ENCODE measurements around the gene LILRB1.
"Not testable (repeated sequence)": the region's sequence is repeated elsewhere in the genome, so short reads cannot be mapped to it uniquely, and the experiment has no call there.

Gene LILRB1

DNA sequence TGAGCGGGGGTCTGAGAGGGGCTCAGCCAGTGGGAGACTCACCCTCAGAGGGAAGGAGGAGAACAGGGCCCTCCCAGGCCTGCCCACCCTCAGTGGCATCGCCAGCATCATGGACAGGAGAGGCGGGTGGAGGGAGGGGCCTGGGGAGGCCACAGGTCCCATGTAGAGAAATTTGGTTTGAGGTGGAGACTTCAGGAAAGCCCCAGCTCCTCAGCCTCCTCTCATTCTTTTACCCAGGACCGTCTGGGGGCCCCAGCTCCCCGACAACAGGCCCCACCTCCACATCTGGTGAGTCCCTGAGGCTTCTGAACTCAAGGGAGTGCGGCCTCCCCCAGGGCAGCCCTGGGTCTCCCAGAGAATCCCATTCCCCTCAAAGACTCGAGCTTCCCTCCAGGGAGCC is 3.1 kb downstream of the LILRB1 start:
- H3K36me3 ChIP-seq (ENCODE audit: control insufficient read depth in 4 of 4, insufficient read depth in 4 of 4, low read length in 3 of 4), result no peaks in the 10 kb centered on the region

GRCh38 chr19:54636081-54636480 is 5.8 kb downstream of the LILRB1 start:
- 31% methylated on average over 8 of the region's 12 CpGs for WGBS (ENCODE audit: insufficient coverage)
- H3K9me3 ChIP-seq (ENCODE audit: control extremely low read depth in 1 of 5, control insufficient read depth in 4 of 5, insufficient read depth in 2 of 5, low read depth in 1 of 5, low read length in 4 of 5); CTCF ChIA-PET; H3K4me3 ChIP-seq (ENCODE audit: control insufficient read depth in 1 of 7, extremely low read depth in 1 of 7, insufficient read depth in 4 of 7, low read depth in 2 of 7, low read length in 6 of 7); H3K4me1 ChIP-seq (ENCODE audit: control extremely low read depth in 1 of 4, control insufficient read depth in 4 of 4, insufficient read depth in 4 of 4, low read length in 3 of 4); H3K27ac ChIP-seq (ENCODE audit: insufficient read depth in 1 of 2, low read depth in 1 of 2, low read length in 2 of 2, poor library complexity in 1 of 2, severe bottlenecking in 2 of 2); H3K36me3 ChIP-seq (ENCODE audit: control insufficient read depth in 4 of 4, insufficient read depth in 4 of 4, low read length in 3 of 4); DNase-seq; POLR2A ChIA-PET; H3K27me3 ChIP-seq (replicated peaks in 2 of 5; ENCODE audit: control insufficient read depth in 4 of 5, insufficient read depth in 5 of 5, low read length in 4 of 5): not testable (repeated sequence)

More for the DNA sequence above, 3.1 kb downstream of the LILRB1 start:
- H3K27ac ChIP-seq (ENCODE audit: insufficient read depth in 1 of 2, low read depth in 1 of 2, low read length in 2 of 2, poor library complexity in 1 of 2, severe bottlenecking in 2 of 2), result no peak overlapping the region
- no peaks in the 10 kb centered on the region for H3K27me3 ChIP-seq (replicated peaks in 2 of 5; ENCODE audit: control insufficient read depth in 4 of 5, insufficient read depth in 5 of 5, low read length in 4 of 5)
- no peak for DNase-seq
- CTCF ChIA-PET, result interaction anchor here (1.3 kb wide), 1 partner anchor 114 kb away, joined by 3 read pairs; no protein-coding TSS in a partner anchor
- POLR2A ChIA-PET, result no interaction called here
- peaks cover 0 to 33% (median 24%) of the 10 kb centered on the region in 4 experiments for H3K4me1 ChIP-seq (ENCODE audit: control extremely low read depth in 1 of 4, control insufficient read depth in 4 of 4, insufficient read depth in 4 of 4, low read length in 3 of 4)
- no peaks in the 10 kb centered on the region for H3K9me3 ChIP-seq (ENCODE audit: control extremely low read depth in 1 of 5, control insufficient read depth in 4 of 5, insufficient read depth in 2 of 5, low read depth in 1 of 5, low read length in 4 of 5)
- no peak overlapping the region for H3K4me3 ChIP-seq (ENCODE audit: control insufficient read depth in 1 of 7, extremely low read depth in 1 of 7, insufficient read depth in 4 of 7, low read depth in 2 of 7, low read length in 6 of 7)
- WGBS (ENCODE audit: insufficient coverage), result 94% methylated on average over 3 of the region's 7 CpGs

- WGBS (ENCODE audit: insufficient coverage), result 98% methylated on average over 17 of the region's 18 CpGs
- H3K27me3 ChIP-seq (replicated peaks in 2 of 5; ENCODE audit: control insufficient read depth in 4 of 5, insufficient read depth in 5 of 5, low read length in 4 of 5), result no peaks in the 10 kb centered on the region
- H3K36me3 ChIP-seq (ENCODE audit: control insufficient read depth in 4 of 4, insufficient read depth in 4 of 4, low read length in 3 of 4), result no peaks in the 10 kb centered on the region
- H3K27ac ChIP-seq (ENCODE audit: insufficient read depth in 1 of 2, low read depth in 1 of 2, low read length in 2 of 2, poor library complexity in 1 of 2, severe bottlenecking in 2 of 2), result no peak overlapping the region
- H3K9me3 ChIP-seq (ENCODE audit: control extremely low read depth in 1 of 5, control insufficient read depth in 4 of 5, insufficient read depth in 2 of 5, low read depth in 1 of 5, low read length in 4 of 5), result no peaks in the 10 kb centered on the region
- POLR2A ChIA-PET, result no interaction called here
- DNase-seq, result no peak
- CTCF ChIA-PET, result interaction anchor here (1.1 to 2.6 kb wide), 4 partner anchors 12 to 110 kb away, joined by 4 to 11 read pairs (median 4); no protein-coding TSS in a partner anchor
- H3K4me1 ChIP-seq (ENCODE audit: control extremely low read depth in 1 of 4, control insufficient read depth in 4 of 4, insufficient read depth in 4 of 4, low read length in 3 of 4), result peaks cover 0 to 5% (median 1%) of the 10 kb centered on the region in 4 experiments
- H3K4me3 ChIP-seq (ENCODE audit: control insufficient read depth in 1 of 7, extremely low read depth in 1 of 7, insufficient read depth in 4 of 7, low read depth in 2 of 7, low read length in 6 of 7), result no peak overlapping the region
Observed at GRCh38 chr19:54638683-54639082, 8.4 kb downstream of the LILRB1 start.

DNA sequence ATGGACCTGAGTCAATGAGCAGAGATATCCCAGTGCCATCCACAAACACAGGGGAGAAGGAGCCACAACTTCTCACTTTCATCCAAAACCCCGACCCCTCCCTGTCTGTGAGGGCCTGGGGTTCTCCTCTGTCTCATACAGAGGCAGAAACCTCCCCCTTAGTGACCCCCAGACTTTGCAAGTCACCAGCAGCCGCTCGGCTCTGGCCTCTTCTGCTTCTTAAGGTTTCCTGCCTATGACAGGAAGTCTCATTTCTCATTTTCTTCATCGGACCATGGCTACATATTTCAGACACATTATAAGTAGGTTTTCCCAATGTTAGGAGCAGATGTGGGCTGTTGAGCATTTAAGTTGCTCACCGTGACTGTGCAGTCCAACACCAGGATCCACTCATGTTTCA is 12.7 kb downstream of the LILRB1 start:
- H3K36me3 ChIP-seq (ENCODE audit: control insufficient read depth in 4 of 4, insufficient read depth in 4 of 4, low read length in 3 of 4); H3K27ac ChIP-seq (ENCODE audit: insufficient read depth in 1 of 2, low read depth in 1 of 2, low read length in 2 of 2, poor library complexity in 1 of 2, severe bottlenecking in 2 of 2); H3K9me3 ChIP-seq (ENCODE audit: control extremely low read depth in 1 of 5, control insufficient read depth in 4 of 5, insufficient read depth in 2 of 5, low read depth in 1 of 5, low read length in 4 of 5); POLR2A ChIA-PET; H3K4me3 ChIP-seq (ENCODE audit: control insufficient read depth in 1 of 7, extremely low read depth in 1 of 7, insufficient read depth in 4 of 7, low read depth in 2 of 7, low read length in 6 of 7); H3K4me1 ChIP-seq (ENCODE audit: control extremely low read depth in 1 of 4, control insufficient read depth in 4 of 4, insufficient read depth in 4 of 4, low read length in 3 of 4); H3K27me3 ChIP-seq (replicated peaks in 2 of 5; ENCODE audit: control insufficient read depth in 4 of 5, insufficient read depth in 5 of 5, low read length in 4 of 5); CTCF ChIA-PET: not testable (repeated sequence)
- DNase-seq, result peak in 2 of 3 donors; percentile 28 to 29
- 0% methylated on average over 2 of the region's 5 CpGs for WGBS (ENCODE audit: insufficient coverage)

- H3K4me3 ChIP-seq (ENCODE audit: control insufficient read depth in 1 of 7, extremely low read depth in 1 of 7, insufficient read depth in 4 of 7, low read depth in 2 of 7, low read length in 6 of 7); H3K27ac ChIP-seq (ENCODE audit: insufficient read depth in 1 of 2, low read depth in 1 of 2, low read length in 2 of 2, poor library complexity in 1 of 2, severe bottlenecking in 2 of 2); POLR2A ChIA-PET; H3K9me3 ChIP-seq (ENCODE audit: control extremely low read depth in 1 of 5, control insufficient read depth in 4 of 5, insufficient read depth in 2 of 5, low read depth in 1 of 5, low read length in 4 of 5); H3K36me3 ChIP-seq (ENCODE audit: control insufficient read depth in 4 of 4, insufficient read depth in 4 of 4, low read length in 3 of 4); H3K27me3 ChIP-seq (replicated peaks in 2 of 5; ENCODE audit: control insufficient read depth in 4 of 5, insufficient read depth in 5 of 5, low read length in 4 of 5); DNase-seq; CTCF ChIA-PET; H3K4me1 ChIP-seq (ENCODE audit: control extremely low read depth in 1 of 4, control insufficient read depth in 4 of 4, insufficient read depth in 4 of 4, low read length in 3 of 4): not testable (repeated sequence)
- WGBS (ENCODE audit: insufficient coverage), result no CpG with 5 or more reads among the region's 6 CpGs
Observed at GRCh38 chr19:54643583-54643982, 13.3 kb downstream of the LILRB1 start.

GRCh38 chr19:54644056-54644455 is 13.8 kb downstream of the LILRB1 start:
- CTCF ChIA-PET, result no interaction called here

GRCh38 chr19:54646331-54646841 is 16.1 kb downstream of the LILRB1 start:
- H3K4me1 ChIP-seq (ENCODE audit: control extremely low read depth in 1 of 4, control insufficient read depth in 4 of 4, insufficient read depth in 4 of 4, low read length in 3 of 4), result peaks cover 0 to 5% (median 1%) of the 10 kb centered on the region in 4 experiments
- H3K27me3 ChIP-seq (replicated peaks in 2 of 5; ENCODE audit: control insufficient read depth in 4 of 5, insufficient read depth in 5 of 5, low read length in 4 of 5), result peaks cover 0 to 2% (median 0%) of the 10 kb centered on the region in 5 experiments
- H3K27ac ChIP-seq (ENCODE audit: insufficient read depth in 1 of 2, low read depth in 1 of 2, low read length in 2 of 2, poor library complexity in 1 of 2, severe bottlenecking in 2 of 2), result no peak overlapping the region
- ChIA-PET POLR2A (no interaction called here), CTCF (no interaction called here)
- WGBS (ENCODE audit: insufficient coverage), result 98% methylated on average over 14 of the region's 19 CpGs
- no peaks in the 10 kb centered on the region for H3K36me3 ChIP-seq (ENCODE audit: control insufficient read depth in 4 of 4, insufficient read depth in 4 of 4, low read length in 3 of 4)
- H3K4me3 ChIP-seq (ENCODE audit: control insufficient read depth in 1 of 7, extremely low read depth in 1 of 7, insufficient read depth in 4 of 7, low read depth in 2 of 7, low read length in 6 of 7), result no peak overlapping the region
- no peak for DNase-seq
- H3K9me3 ChIP-seq (ENCODE audit: control extremely low read depth in 1 of 5, control insufficient read depth in 4 of 5, insufficient read depth in 2 of 5, low read depth in 1 of 5, low read length in 4 of 5), result no peaks in the 10 kb centered on the region

More at GRCh38 chr19:54644056-54644455, 13.8 kb downstream of the LILRB1 start:
- no peak overlapping the region for H3K4me3 ChIP-seq (ENCODE audit: control insufficient read depth in 1 of 7, extremely low read depth in 1 of 7, insufficient read depth in 4 of 7, low read depth in 2 of 7, low read length in 6 of 7)
- H3K9me3 ChIP-seq (ENCODE audit: control extremely low read depth in 1 of 5, control insufficient read depth in 4 of 5, insufficient read depth in 2 of 5, low read depth in 1 of 5, low read length in 4 of 5), result no peaks in the 10 kb centered on the region
- H3K27me3 ChIP-seq (replicated peaks in 2 of 5; ENCODE audit: control insufficient read depth in 4 of 5, insufficient read depth in 5 of 5, low read length in 4 of 5), result no peaks in the 10 kb centered on the region
- 69% methylated on average over 3 of the region's 5 CpGs for WGBS (ENCODE audit: insufficient coverage)
- H3K27ac ChIP-seq (ENCODE audit: insufficient read depth in 1 of 2, low read depth in 1 of 2, low read length in 2 of 2, poor library complexity in 1 of 2, severe bottlenecking in 2 of 2), result no peak overlapping the region
- no peaks in the 10 kb centered on the region for H3K36me3 ChIP-seq (ENCODE audit: control insufficient read depth in 4 of 4, insufficient read depth in 4 of 4, low read length in 3 of 4)
- POLR2A ChIA-PET, result no interaction called here
- H3K4me1 ChIP-seq (ENCODE audit: control extremely low read depth in 1 of 4, control insufficient read depth in 4 of 4, insufficient read depth in 4 of 4, low read length in 3 of 4), result peaks cover 0 to 5% (median 1%) of the 10 kb centered on the region in 4 experiments
- no peak for DNase-seq

Data from common myeloid progenitor, CD34-positive (primary cell).